Epithelial cell of proximal tubule (primary cell): Measurements from ENCODE around the gene ZG16B. TPM values are rescaled to one million over a fixed set of nuclear protein-coding genes. Genes with fewer than 3 reads are reported as not detected.

Experiments used
- DNase-seq: peaks from one replicate; pipeline ENCODE4 v3.0.0-alpha.2; 2011; ENCODE audit warnings: low read depth
- H3K4me3 ChIP-seq: 2 replicates; pipeline ENCODE4 v1.5.1; 2011; ENCODE audit warnings: low read depth, mild to moderate bottlenecking, low read length
- CTCF ChIP-seq: conservative IDR thresholded peaks from 2 replicates; pipeline ENCODE4 v1.5.1; 2012; ENCODE audit warnings: low read depth, mild to moderate bottlenecking, low read length
- total RNA-seq: library from RNA; depleted of rRNA; stranded (reverse); fragments of >200 nt; gene quantifications from 2 replicates; pipeline ENCODE4 v1.2.3, GENCODE V29; 2015

Gene ZG16B
- total RNA-seq, 1 donor from 2014 or later = 0.06 TPM

- DNase-seq = no peak
- no peak overlapping the region for H3K4me3 ChIP-seq
- no peak for TF ChIP-seq CTCF
These were observed 4.9 kb upstream of the ZG16B start for GRCh38 chr16:2825049-2825742.

GRCh38 chr16:2825906-2826305 lies 4.2 kb upstream of the ZG16B start:
- TF ChIP-seq CTCF = no peak
- no peak for DNase-seq
- no peak overlapping the region for H3K4me3 ChIP-seq

- H3K4me3 ChIP-seq = no peak overlapping the region
- DNase-seq = no peak
- TF ChIP-seq CTCF = no peak
These were observed 3.3 kb upstream of the ZG16B start for GRCh38 chr16:2826591-2827373.

GRCh38 chr16:2827374-2827791 lies 2.7 kb upstream of the ZG16B start:
- no peak for DNase-seq
- no peak overlapping the region for H3K4me3 ChIP-seq
- no peak for TF ChIP-seq CTCF

GRCh38 chr16:2827831-2828520 lies 2.1 kb upstream of the ZG16B start:
- DNase-seq = no peak
- no peak for TF ChIP-seq CTCF

GRCh38 chr16:2828521-2828840 lies 1.6 kb upstream of the ZG16B start:
- no peak for DNase-seq
- no peak overlapping the region for H3K4me3 ChIP-seq
- TF ChIP-seq CTCF = no peak

More at GRCh38 chr16:2827831-2828520, 2.1 kb upstream of the ZG16B start:
- no peak overlapping the region for H3K4me3 ChIP-seq
